Subcutaneous adipose tissue (tissue), 4 donors: ENCODE data around the gene RNF113B. TPM values are rescaled to one million over a fixed set of nuclear protein-coding genes. Genes with fewer than 3 reads are reported as not detected.

Experiments used
- CTCF ChIP-seq: fragments of 450-650 bp; IDR thresholded peaks from one replicate; pipeline ENCODE4 v1.5.1; 2016; ENCODE audit warnings: low read depth, mild to moderate bottlenecking, control low read depth, antibody characterized with exemption, moderate library complexity
- total RNA-seq, 4 donors: library from RNA; depleted of rRNA; stranded (reverse); fragments of >200 nt; gene quantifications; one replicate each; pipeline ENCODE4 v1.1.0, GENCODE V29; 2016

RNF113B gene
- total RNA-seq, 4 donors from 2014 or later: not detected

DNA sequence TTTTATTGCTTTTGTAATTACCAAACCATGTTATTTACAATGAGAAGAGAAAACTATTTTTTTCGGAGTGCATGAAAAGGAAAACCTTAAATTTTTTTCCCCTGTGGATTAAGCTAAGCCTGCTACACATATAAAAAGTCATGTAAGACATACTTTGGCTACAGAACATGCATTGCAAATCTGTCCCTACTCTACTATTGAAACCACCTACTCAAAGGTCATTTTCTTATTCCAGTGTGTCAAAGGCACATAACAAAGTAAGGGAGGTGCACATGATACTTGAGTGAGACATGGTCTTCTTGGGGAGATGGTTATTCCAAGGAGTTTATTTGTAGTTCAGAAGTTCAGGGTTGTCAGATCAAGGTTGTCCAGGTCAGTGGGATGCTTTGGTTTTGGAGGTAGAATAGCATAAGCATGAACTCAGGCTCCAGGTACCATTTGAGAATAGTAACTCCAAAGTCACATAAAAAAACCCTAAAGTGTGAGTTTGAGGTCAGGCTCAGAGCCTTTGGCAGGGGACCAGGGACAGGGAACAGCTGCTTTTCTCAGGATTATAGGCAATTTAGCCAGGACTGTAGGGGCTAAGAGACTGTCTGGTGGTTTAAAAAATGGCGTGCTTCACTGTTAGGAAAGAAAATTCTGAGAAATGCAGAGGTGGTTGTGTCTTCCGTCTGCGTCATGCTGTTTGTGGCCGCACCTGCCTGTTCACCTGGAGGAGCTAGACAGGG, 18.7 kb downstream of the RNF113B start:
- TF ChIP-seq CTCF: no peak

- TF ChIP-seq CTCF: no peak
Observed at GRCh38 chr13:98157609-98158008, 19.5 kb downstream of the RNF113B start.

- no peak for TF ChIP-seq CTCF
Observed at GRCh38 chr13:98157188-98157587, 19.9 kb downstream of the RNF113B start.

- TF ChIP-seq CTCF: no peak
Observed at GRCh38 chr13:98156259-98156658, 20.8 kb downstream of the RNF113B start.

- TF ChIP-seq CTCF: no peak
Observed at GRCh38 chr13:98155475-98156109, 21.5 kb downstream of the RNF113B start.

- TF ChIP-seq CTCF: no peak
Observed at GRCh38 chr13:98150832-98151479, 26.1 kb downstream of the RNF113B start.

- no peak for TF ChIP-seq CTCF
Observed at GRCh38 chr13:98147521-98147920, 29.5 kb downstream of the RNF113B start.
